Hematopoietic multipotent progenitor cell treated with erythropoietin and hydrocortisone succinate and interleukin-3 and kit ligand, for 15 days (in vitro differentiated cells): Measurements from ENCODE around the gene GLI2.

Experiments used
- DNase-seq: peaks from one replicate; pipeline ENCODE4 v3.0.0-alpha.2; 2015; ENCODE audit warnings: low spot score

The GLI2 gene

GRCh38 chr2:120738117-120738516 is 2.4 kb downstream of the GLI2 start:
- DNase-seq: no peak

GRCh38 chr2:120738786-120739437 is 3.2 kb downstream of the GLI2 start:
- no peak for DNase-seq

- no peak for DNase-seq
Observed at GRCh38 chr2:120739438-120740090, 3.9 kb downstream of the GLI2 start.

- no peak for DNase-seq
Observed at GRCh38 chr2:120740375-120740764, 4.7 kb downstream of the GLI2 start.

- DNase-seq: no peak
Observed at GRCh38 chr2:120740765-120741524, 5.3 kb downstream of the GLI2 start.

GRCh38 chr2:120741571-120742561 is 6.2 kb downstream of the GLI2 start:
- no peak for DNase-seq

- DNase-seq: no peak
Observed at GRCh38 chr2:120743657-120744056, 8.0 kb downstream of the GLI2 start.

- DNase-seq: no peak
Observed at GRCh38 chr2:120744817-120745216, 9.1 kb downstream of the GLI2 start.

- no peak for DNase-seq
Observed at GRCh38 chr2:120745420-120746111, 9.9 kb downstream of the GLI2 start.

GRCh38 chr2:120746144-120746543 is 10.5 kb downstream of the GLI2 start:
- DNase-seq: no peak

- DNase-seq: no peak
Observed at GRCh38 chr2:120747281-120747680, 11.6 kb downstream of the GLI2 start.

GRCh38 chr2:120747706-120748105 is 12.0 kb downstream of the GLI2 start:
- no peak for DNase-seq

- no peak for DNase-seq
Observed at GRCh38 chr2:120748310-120748709, 12.6 kb downstream of the GLI2 start.

- no peak for DNase-seq
Observed at GRCh38 chr2:120748741-120749140, 13.1 kb downstream of the GLI2 start.

GRCh38 chr2:120749506-120750431 is 14.1 kb downstream of the GLI2 start:
- DNase-seq: no peak

GRCh38 chr2:120750488-120751210 is 15.0 kb downstream of the GLI2 start:
- DNase-seq: no peak

GRCh38 chr2:120751553-120751952 is 15.9 kb downstream of the GLI2 start:
- DNase-seq: no peak

GRCh38 chr2:120754067-120754960 is 18.6 kb downstream of the GLI2 start:
- DNase-seq: no peak
